GM12878 (cell line): ENCODE measurements around the gene VSIG10L. TPM values are rescaled to one million over a fixed set of nuclear protein-coding genes. Genes with fewer than 3 reads are reported as not detected.

Source experiments
- ATAC-seq: fragments of 200-7000 bp; cut with Tn5 transposase; 3 replicates; pipeline ENCODE4 v1.9.1; 2020; ENCODE audit warnings: mild to moderate bottlenecking, moderate library complexity
- BruUV-seq: library from RNA; stranded (reverse); fragments of 400-500 nt; replicated peaks from 2 replicates; lab custom pipeline; 2021; lab: Mats Ljungman, UMichigan
- CTCF ChIA-PET: fragments of 300-600 bp; sonication (Branson Sonifier 250); formaldehyde crosslinking; extraction: SDS; loops from one replicate; lab custom pipeline; 2021; ENCODE audit warnings: inconsistent platforms; lab: Yijun Ruan, JAX
- POLR2A ChIA-PET: fragments of 350-600 bp; formaldehyde crosslinking; extraction: SDS; loops from one replicate; lab custom pipeline; 2021; ENCODE audit warnings: inconsistent platforms; lab: Charles Lee
- RAD21 ChIA-PET: fragments of 300-600 bp; sonication (Branson Sonifier 250); formaldehyde crosslinking; loops from one replicate; lab custom pipeline; 2023; ENCODE audit warnings: antibody characterized with exemption; ENCODE audit not compliant: unreplicated experiment; lab: Charles Lee
- SMC1A ChIA-PET: fragments of 300-600 bp; sonication (Branson Sonifier 250); formaldehyde crosslinking; loops from one replicate; lab custom pipeline; 2023; ENCODE audit not compliant: unreplicated experiment, uncharacterized antibody; lab: Charles Lee
- DNase-seq: peaks from one replicate; pipeline ENCODE4 v3.0.0-alpha.2; 2011; ENCODE audit warnings: low read depth, low spot score
- FAIRE-seq: peaks from 3 replicates; lab custom pipeline; 2011; peaks lifted over from hg19 to GRCh38; lab: Jason Lieb, UNC
- H2AFZ ChIP-seq: 2 replicates; pipeline ENCODE4 v1.6.0; 2011; ENCODE audit warnings: low read depth, low read length, control low read depth; ENCODE audit not compliant: control insufficient read depth
- H3K27ac ChIP-seq: 2 replicates; pipeline ENCODE4 v1.5.1; 2011; ENCODE audit warnings: control low read depth; ENCODE audit not compliant: control insufficient read depth, insufficient read depth
- H3K27me3 ChIP-seq, 2 experiments: replicated peaks in 1 of 2; 2 replicates each; pipeline versions ENCODE4 v1.6.0 to v1.6.1; 2011; ENCODE audit warnings: low read length in 1 of 2; ENCODE audit not compliant: control insufficient read depth in 2 of 2, insufficient read depth in 2 of 2
- H3K36me3 ChIP-seq, 2 experiments: 2 replicates each; pipeline ENCODE4 v1.5.1; 2011; ENCODE audit warnings: low read length in 1 of 2; ENCODE audit not compliant: control insufficient read depth in 2 of 2, insufficient read depth in 2 of 2
- H3K4me1 ChIP-seq: 2 replicates; pipeline ENCODE4 v1.6.1; 2011; ENCODE audit warnings: mild to moderate bottlenecking, low read length, moderate library complexity, mixed read lengths; ENCODE audit not compliant: control insufficient read depth, insufficient read depth
- H3K4me2 ChIP-seq: 2 replicates; pipeline ENCODE4 v1.6.0; 2011; ENCODE audit warnings: control low read depth; ENCODE audit not compliant: control insufficient read depth, insufficient read depth
- H3K4me3 ChIP-seq: fragments of 200-600 bp; sonication (generic); 2 replicates; pipeline ENCODE4 v1.5.1; 2016
- H3K79me2 ChIP-seq: 2 replicates; pipeline ENCODE4 v1.6.0; 2011; ENCODE audit warnings: low read length; ENCODE audit not compliant: control insufficient read depth, insufficient read depth
- H3K9ac ChIP-seq: 2 replicates; pipeline ENCODE4 v1.8.0; 2011; ENCODE audit warnings: low read length, control low read depth, mixed read lengths; ENCODE audit not compliant: control insufficient read depth, insufficient read depth
- H3K9me3 ChIP-seq: replicated peaks from 3 replicates; pipeline ENCODE4 v1.5.1; 2011; ENCODE audit warnings: mild to moderate bottlenecking, low read length; ENCODE audit not compliant: control insufficient read depth, insufficient read depth
- H4K20me1 ChIP-seq: 2 replicates; pipeline ENCODE4 v1.6.0; 2011; ENCODE audit not compliant: control insufficient read depth, insufficient read depth
- ATF2 ChIP-seq: IDR thresholded peaks from 2 replicates; pipeline ENCODE4 v1.6.1; 2012; ENCODE audit warnings: low read length, inconsistent platforms
- ATF3 ChIP-seq: IDR thresholded peaks from 2 replicates; pipeline ENCODE4 v1.6.1; 2011; ENCODE audit warnings: low read depth, mild to moderate bottlenecking, low read length, moderate library complexity, borderline replicate concordance; ENCODE audit errors: extremely low read depth
- DPF2 ChIP-seq: fragments of 450-650 bp; IDR thresholded peaks from 2 replicates; pipeline ENCODE4 v1.6.1; 2017; ENCODE audit warnings: mild to moderate bottlenecking
- EED ChIP-seq: sonication (generic); IDR thresholded peaks from 2 replicates; pipeline ENCODE4 v1.6.1; 2016; ENCODE audit warnings: antibody characterized with exemption, low read depth
- IKZF1 ChIP-seq: fragments of 450-650 bp; conservative IDR thresholded peaks from 2 replicates; pipeline ENCODE4 v1.6.1; 2017; ENCODE audit warnings: antibody characterized with exemption, mild to moderate bottlenecking
- MEF2A ChIP-seq: IDR thresholded peaks from 2 replicates; pipeline ENCODE4 v1.6.1; 2011; ENCODE audit warnings: low read depth, mild to moderate bottlenecking, low read length, moderate library complexity; ENCODE audit not compliant: insufficient read depth
- MTA3 ChIP-seq: IDR thresholded peaks from 2 replicates; pipeline ENCODE4 v1.6.1; 2012; ENCODE audit warnings: low read length, inconsistent platforms, borderline replicate concordance
- NBN ChIP-seq: fragments of 450-650 bp; IDR thresholded peaks from 2 replicates; pipeline ENCODE4 v1.6.1; 2016
- NRF1 ChIP-seq: conservative IDR thresholded peaks from 2 replicates; pipeline ENCODE4 v1.6.1; 2011; ENCODE audit warnings: mild to moderate bottlenecking, low read depth, low read length, improper control_type of control experiment
- PAX8 ChIP-seq: fragments of 450-650 bp; IDR thresholded peaks from 2 replicates; pipeline ENCODE4 v1.6.1; 2017; ENCODE audit warnings: mild to moderate bottlenecking, moderate library complexity
- POLR2AphosphoS5 ChIP-seq: IDR thresholded peaks from 2 replicates; pipeline ENCODE4 v1.6.1; 2011; ENCODE audit warnings: mild to moderate bottlenecking, low read length, inconsistent platforms
- SIX5 ChIP-seq: IDR thresholded peaks from 2 replicates; pipeline ENCODE4 v1.6.1; 2011; ENCODE audit warnings: mild to moderate bottlenecking, low read depth, low read length, moderate library complexity; ENCODE audit not compliant: severe bottlenecking
- TARDBP ChIP-seq: IDR thresholded peaks from 2 replicates; pipeline ENCODE4 v1.6.1; 2016; ENCODE audit warnings: borderline replicate concordance
- USF2 ChIP-seq: IDR thresholded peaks from 2 replicates; pipeline ENCODE4 v1.6.1; 2011; ENCODE audit warnings: low read depth, low read length, improper control_type of control experiment, borderline replicate concordance
- ZBED1 ChIP-seq: IDR thresholded peaks from 2 replicates; pipeline ENCODE4 v1.6.1; 2016; ENCODE audit warnings: borderline replicate concordance
- WGBS: methylation state at CpG from one replicate; pipeline ENCODE4 v1.1.6; 2016; ENCODE audit warnings: low lambda C conversion rate; ENCODE audit not compliant: insufficient replicate concordance, insufficient coverage; ENCODE audit errors: missing lambda C conversion rate; 5-methylcytosine and 5-hydroxymethylcytosine counted together
- in situ Hi-C: fragments of 300-500 bp; cut with MboI; formaldehyde crosslinking; loops from 9 replicates; pipeline ENCODE4 v1.14.3; 2018; ENCODE audit warnings: mixed read lengths
- intact Hi-C: fragments of 100-400 bp; cut with micrococcal nuclease; formaldehyde crosslinking; loops from one replicate; pipeline ENCODE4 v1.14.2; 2022; ENCODE audit not compliant: unreplicated experiment
- polyA plus RNA-seq, 11 experiments: library from polyadenylated mRNA; depleted of rRNA in 4 of 11; unstranded in 6 of 11; stranded (reverse) in 5 of 11; fragments of >200 nt; fragmentation: Nextera tagmentation in 4 of 11; fragmentation: Illumina TruSeq in 1 of 11; extraction: Ambion mirVana in 4 of 11; extraction: Trizol in 1 of 11; gene quantifications; 1 replicate in 1 of 11; 2 replicates in 10 of 11; pipeline versions ENCODE4 v1.2.1 to v1.2.3, GENCODE V29; 2011 to 2016; ENCODE audit warnings: inconsistent platforms in 2 of 11, missing spikeins in 2 of 11, low read depth in 1 of 11
- total RNA-seq, 4 experiments: library from RNA; depleted of rRNA in 3 of 4; stranded (reverse); fragments of >200 nt in 3 of 4; fragmentation: Illumina TruSeq in 1 of 4; extraction: Trizol in 1 of 4; gene quantifications; 2 replicates each; pipeline versions ENCODE4 v1.2.1 to v1.2.3, GENCODE V29; 2013 to 2021

VSIG10L gene
- total and polyA plus RNA-seq, 10 of the 15 experiments (the other 5 are each of a cell fraction or from before 2014, with no cell fraction given): 0.09 to 0.93 (median 0.49) TPM

GRCh38 chr19:51327066-51328001 is 14.6 kb downstream of the VSIG10L start:
- Histone ChIP-seq H4K20me1 (no peaks in the 10 kb centered on the region), H3K4me2 (0 out of 2 replicates have a peak overlapping the region, but pooled peaks have one; percentile 48), H3K9ac (no peak overlapping the region), H3K79me2 (no peaks in the 10 kb centered on the region), H3K36me3 (no peaks in the 10 kb centered on the region), H2AFZ (no peak overlapping the region), H3K9me3 (no peaks in the 10 kb centered on the region), H3K27ac (no peak overlapping the region), H3K4me3 (no peak overlapping the region), H3K4me1 (no peaks in the 10 kb centered on the region), H3K27me3 (no peaks in the 10 kb centered on the region)
- RAD21 ChIA-PET: no interaction called here
- DNase-seq (no peak), FAIRE-seq (no peak), ATAC-seq (peak; percentile 59; the same call in 2 of the 3 replicates)
- CTCF ChIA-PET: no interaction called here
- in situ Hi-C loops: no loop called here
- POLR2A ChIA-PET: no interaction called here
- no TSS peak for BruUV-seq
- intact Hi-C loops: no loop called here
- WGBS: 41% methylated on average over 46 of the region's 75 CpGs
- TF ChIP-seq NBN (no peak), IKZF1 (no peak), MTA3 (no peak), MEF2A (no peak), PAX8 (no peak), EED (no peak), TARDBP (no peak), ZBED1 (no peak), ATF3 (no peak), DPF2 (no peak), POLR2AphosphoS5 (no peak), SIX5 (no peak), USF2 (no peak), NRF1 (no peak), ATF2 (no peak)
- SMC1A ChIA-PET: no interaction called here
